ENCODE measurements around the gene VCPKMT.

Gene VCPKMT

DNA sequence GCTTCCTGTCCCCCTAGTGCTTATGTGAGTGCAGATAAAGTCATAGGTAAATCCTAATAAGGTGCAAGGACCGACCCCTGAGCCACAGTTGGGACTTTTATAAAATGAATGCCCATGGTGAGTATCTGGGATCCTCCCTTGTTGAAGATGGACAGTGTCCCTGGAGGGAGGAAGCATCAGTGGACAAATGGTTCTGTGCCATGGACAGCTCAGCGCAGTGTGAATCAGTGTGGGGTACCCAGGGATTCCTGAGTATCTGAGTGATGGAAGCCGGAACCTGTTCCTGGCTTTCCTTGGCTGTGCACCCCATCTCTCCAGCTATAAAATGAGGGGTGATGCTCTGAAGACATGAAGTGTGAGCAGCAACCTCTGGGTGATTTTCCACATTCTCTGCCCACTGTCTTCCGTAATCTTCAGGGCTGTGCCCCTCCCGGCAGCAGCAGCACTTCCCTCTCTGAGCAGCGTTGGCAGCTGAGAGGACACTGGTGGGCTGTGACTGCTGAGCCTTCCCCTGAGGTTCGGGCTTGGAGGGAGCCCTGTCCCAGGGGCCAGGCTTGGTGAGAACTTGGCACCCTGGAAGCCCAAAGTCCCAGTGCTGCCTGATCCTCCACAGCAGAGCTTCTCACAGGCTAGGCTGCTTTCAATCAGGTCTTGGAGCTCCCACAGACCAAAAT, 25.0 kb downstream of the VCPKMT start:
- Histone ChIP-seq H2AK5ac (ENCODE audit: low read length) (no peak overlapping the region), H3K27ac (ENCODE audit: low read depth, low read length) (no peak overlapping the region), H4K8ac (ENCODE audit: low read depth, low read length) (no peak overlapping the region), H2BK120ac (ENCODE audit: low read depth, low read length) (no peak overlapping the region), H3K9ac (ENCODE audit: low read length) (no peak overlapping the region), H2BK15ac (replicated peaks; ENCODE audit: low read depth) (no peak overlapping the region), H3K27me3 (ENCODE audit: insufficient read depth, low read length, poor library complexity) (no peaks in the 10 kb centered on the region), H3K18ac (ENCODE audit: low read length) (no peak overlapping the region), H3K23ac (ENCODE audit: low read length) (no peak overlapping the region), H3K4ac (ENCODE audit: low read depth, low read length) (no peak overlapping the region), H3K56ac (ENCODE audit: low read length) (no peak overlapping the region), H3K36me3 (ENCODE audit: control insufficient read depth, insufficient read depth, low read length) (no peaks in the 10 kb centered on the region), H3K4me1 (ENCODE audit: control insufficient read depth, low read depth, low read length) (no peaks in the 10 kb centered on the region), H3K4me2 (ENCODE audit: low read length) (no peak overlapping the region), H3K79me1 (ENCODE audit: low read length) (no peaks in the 10 kb centered on the region), H4K5ac (ENCODE audit: low read length) (no peak overlapping the region), H3K4me3 (ENCODE audit: low read length) (no peak overlapping the region), H2BK5ac (ENCODE audit: low read length) (no peak overlapping the region), H3K79me2 (ENCODE audit: control insufficient read depth, insufficient read depth, low read length) (no peaks in the 10 kb centered on the region)
- WGBS (ENCODE audit: extremely low coverage, insufficient coverage, low lambda C conversion rate) = no CpG with 5 or more reads among the region's 7 CpGs
- no peak for DNase-seq

DNA sequence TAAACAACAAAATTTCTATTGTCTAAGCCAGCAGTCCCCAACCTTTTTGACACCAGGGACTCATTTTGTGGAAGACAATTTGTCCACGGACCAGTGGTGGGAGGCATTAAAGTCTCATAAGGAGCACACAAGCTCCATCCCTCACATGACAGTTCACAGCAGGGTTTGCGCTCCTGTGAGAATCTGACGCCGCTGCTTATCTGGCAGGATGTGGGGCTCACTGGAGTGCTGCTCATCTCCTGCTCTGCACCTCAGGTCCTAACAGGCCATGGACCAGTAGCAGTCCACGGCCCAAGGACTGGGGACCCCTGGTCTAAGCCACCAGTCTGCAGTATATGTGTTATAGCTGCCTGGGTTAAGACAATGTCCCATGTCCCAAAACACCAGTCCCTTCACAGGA, 27.2 kb downstream of the VCPKMT start:
- H4K8ac ChIP-seq (ENCODE audit: low read depth, low read length) = no peak overlapping the region
- no peak overlapping the region for H3K18ac ChIP-seq (ENCODE audit: low read length)
- no peak overlapping the region for H3K27ac ChIP-seq (ENCODE audit: low read depth, low read length)
- H3K79me2 ChIP-seq (ENCODE audit: control insufficient read depth, insufficient read depth, low read length) = no peaks in the 10 kb centered on the region
- H3K79me1 ChIP-seq (ENCODE audit: low read length) = no peaks in the 10 kb centered on the region
- H2BK120ac ChIP-seq (ENCODE audit: low read depth, low read length) = no peak overlapping the region
- WGBS (ENCODE audit: extremely low coverage, insufficient coverage, low lambda C conversion rate) = no CpG with 5 or more reads among the region's 5 CpGs
- DNase-seq = no peak
- no peak overlapping the region for H3K4ac ChIP-seq (ENCODE audit: low read depth, low read length)
- no peak overlapping the region for H4K5ac ChIP-seq (ENCODE audit: low read length)
- H3K36me3 ChIP-seq (ENCODE audit: control insufficient read depth, insufficient read depth, low read length) = no peaks in the 10 kb centered on the region
- no peaks in the 10 kb centered on the region for H3K27me3 ChIP-seq (ENCODE audit: insufficient read depth, low read length, poor library complexity)
- H2BK5ac ChIP-seq (ENCODE audit: low read length) = no peak overlapping the region
- no peak overlapping the region for H3K4me2 ChIP-seq (ENCODE audit: low read length)
- H3K23ac ChIP-seq (ENCODE audit: low read length) = no peak overlapping the region
- no peak overlapping the region for H3K4me3 ChIP-seq (ENCODE audit: low read length)
- H3K4me1 ChIP-seq (ENCODE audit: control insufficient read depth, low read depth, low read length) = no peaks in the 10 kb centered on the region
- no peak overlapping the region for H3K9ac ChIP-seq (ENCODE audit: low read length)
- no peak overlapping the region for H2AK5ac ChIP-seq (ENCODE audit: low read length)
- H3K56ac ChIP-seq (ENCODE audit: low read length) = no peak overlapping the region
- H2BK15ac ChIP-seq (replicated peaks; ENCODE audit: low read depth) = no peak overlapping the region

DNA sequence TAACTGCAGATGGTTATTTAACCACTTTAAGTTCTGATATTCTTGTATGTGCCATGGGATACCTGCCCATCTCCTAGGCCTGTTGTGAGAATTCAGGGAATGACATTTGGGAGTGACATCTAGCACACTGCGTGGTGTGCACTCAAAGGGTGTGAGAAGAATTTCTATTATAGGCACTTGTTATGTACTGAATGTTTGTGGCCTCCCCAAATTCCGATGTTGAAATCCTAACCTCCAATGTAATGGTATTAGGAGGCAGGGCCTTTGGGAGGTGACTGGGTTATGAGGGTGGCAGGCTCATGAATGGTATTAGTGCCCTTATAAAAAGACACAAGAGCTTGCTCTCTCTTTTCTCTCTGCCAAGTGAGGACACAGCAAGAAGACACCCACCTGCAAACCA, 27.6 kb downstream of the VCPKMT start:
- H3K27me3 ChIP-seq (ENCODE audit: insufficient read depth, low read length, poor library complexity) = no peaks in the 10 kb centered on the region
- H3K4me2 ChIP-seq (ENCODE audit: low read length) = no peak overlapping the region
- no peak overlapping the region for H2BK5ac ChIP-seq (ENCODE audit: low read length)
- H3K79me1 ChIP-seq (ENCODE audit: low read length) = no peaks in the 10 kb centered on the region
- H3K4ac ChIP-seq (ENCODE audit: low read depth, low read length) = no peak overlapping the region
- no peak overlapping the region for H3K4me3 ChIP-seq (ENCODE audit: low read length)
- no peak overlapping the region for H3K9ac ChIP-seq (ENCODE audit: low read length)
- H3K27ac ChIP-seq (ENCODE audit: low read depth, low read length) = no peak overlapping the region
- no peak overlapping the region for H4K5ac ChIP-seq (ENCODE audit: low read length)
- H4K8ac ChIP-seq (ENCODE audit: low read depth, low read length) = no peak overlapping the region
- no peak overlapping the region for H2BK120ac ChIP-seq (ENCODE audit: low read depth, low read length)
- H2BK15ac ChIP-seq (replicated peaks; ENCODE audit: low read depth) = no peak overlapping the region
- H2AK5ac ChIP-seq (ENCODE audit: low read length) = no peak overlapping the region
- H3K18ac ChIP-seq (ENCODE audit: low read length) = no peak overlapping the region
- no CpG with 5 or more reads among the region's 2 CpGs for WGBS (ENCODE audit: extremely low coverage, insufficient coverage, low lambda C conversion rate)
- no peak for DNase-seq
- H3K79me2 ChIP-seq (ENCODE audit: control insufficient read depth, insufficient read depth, low read length) = no peaks in the 10 kb centered on the region
- no peaks in the 10 kb centered on the region for H3K36me3 ChIP-seq (ENCODE audit: control insufficient read depth, insufficient read depth, low read length)
- no peak overlapping the region for H3K23ac ChIP-seq (ENCODE audit: low read length)
- H3K56ac ChIP-seq (ENCODE audit: low read length) = no peak overlapping the region
- H3K4me1 ChIP-seq (ENCODE audit: control insufficient read depth, low read depth, low read length) = no peaks in the 10 kb centered on the region

DNA sequence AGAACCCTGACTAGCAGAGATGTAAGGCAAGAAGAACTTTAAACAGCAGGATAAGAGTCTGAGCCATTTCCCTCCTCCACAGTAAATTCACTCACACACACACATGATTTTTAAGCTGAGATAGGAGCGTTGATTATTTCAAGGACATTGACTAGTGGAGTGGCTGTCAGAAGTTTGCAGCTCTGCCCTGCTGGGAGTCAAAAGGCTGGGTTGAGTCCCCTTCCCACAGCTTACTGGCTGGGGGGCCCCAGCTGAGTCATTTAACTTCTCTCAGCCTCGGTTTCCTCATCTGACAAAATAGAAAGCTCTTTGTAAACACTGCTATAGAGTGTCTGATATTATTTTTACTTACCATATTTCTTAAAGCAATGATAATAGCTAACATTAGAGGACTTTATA, 28.3 kb downstream of the VCPKMT start:
- no peak overlapping the region for H3K4me3 ChIP-seq (ENCODE audit: low read length)

DNA sequence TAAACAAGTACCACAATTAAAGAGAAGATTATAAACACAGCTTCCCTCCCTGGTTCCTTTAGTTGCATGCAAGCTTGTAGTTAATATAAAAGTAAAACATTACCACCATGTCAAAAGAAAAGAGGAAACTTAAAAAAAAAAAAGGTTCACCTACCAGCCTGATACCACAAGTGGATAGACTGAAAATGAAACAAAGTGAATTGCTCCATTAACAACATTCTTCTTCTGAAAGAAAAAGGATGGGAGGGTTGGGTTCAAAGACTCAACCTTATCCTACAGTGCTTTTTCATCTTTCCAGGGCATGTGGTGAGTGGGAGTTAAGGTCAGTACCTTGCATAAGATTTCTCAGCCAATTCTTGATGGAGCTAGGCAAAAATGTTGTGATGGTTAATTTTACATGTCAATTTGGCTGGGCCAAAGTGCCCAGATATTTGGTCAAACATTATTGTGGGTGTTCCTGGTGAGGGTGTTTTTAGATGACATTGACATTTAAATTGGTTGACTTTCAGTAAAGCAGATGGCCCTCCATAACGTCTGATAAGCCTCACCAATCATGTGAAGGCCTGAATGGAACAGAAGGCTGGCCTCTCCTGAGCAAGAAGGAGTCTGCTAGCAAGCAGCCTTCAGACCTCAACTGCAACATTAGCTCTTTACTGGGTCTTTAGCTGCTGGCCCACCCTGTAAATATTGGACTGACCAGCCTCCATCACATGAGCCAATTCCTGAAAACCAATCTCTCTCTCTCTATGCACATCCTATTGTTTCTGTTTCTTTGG, 28.8 kb downstream of the VCPKMT start:
- Histone ChIP-seq H3K27ac (ENCODE audit: low read depth, low read length) (no peak overlapping the region), H3K27me3 (ENCODE audit: insufficient read depth, low read length, poor library complexity) (no peaks in the 10 kb centered on the region), H3K9ac (ENCODE audit: low read length) (no peak overlapping the region), H4K8ac (ENCODE audit: low read depth, low read length) (no peak overlapping the region), H3K4me3 (ENCODE audit: low read length) (no peak overlapping the region), H3K36me3 (ENCODE audit: control insufficient read depth, insufficient read depth, low read length) (no peaks in the 10 kb centered on the region), H3K79me2 (ENCODE audit: control insufficient read depth, insufficient read depth, low read length) (no peaks in the 10 kb centered on the region), H3K18ac (ENCODE audit: low read length) (no peak overlapping the region), H3K23ac (ENCODE audit: low read length) (no peak overlapping the region), H3K56ac (ENCODE audit: low read length) (no peak overlapping the region), H3K4me2 (ENCODE audit: low read length) (no peak overlapping the region), H4K5ac (ENCODE audit: low read length) (no peak overlapping the region), H2AK5ac (ENCODE audit: low read length) (no peak overlapping the region), H2BK5ac (ENCODE audit: low read length) (no peak overlapping the region), H2BK15ac (replicated peaks; ENCODE audit: low read depth) (no peak overlapping the region), H3K79me1 (ENCODE audit: low read length) (no peaks in the 10 kb centered on the region), H3K4me1 (ENCODE audit: control insufficient read depth, low read depth, low read length) (no peaks in the 10 kb centered on the region), H2BK120ac (ENCODE audit: low read depth, low read length) (no peak overlapping the region), H3K4ac (ENCODE audit: low read depth, low read length) (no peak overlapping the region)
- no CpG with 5 or more reads among the region's 1 CpG for WGBS (ENCODE audit: extremely low coverage, insufficient coverage, low lambda C conversion rate)
- DNase-seq = no peak

More for the DNA sequence above, 28.3 kb downstream of the VCPKMT start:
- Histone ChIP-seq H2BK5ac (ENCODE audit: low read length) (no peak overlapping the region), H3K4me2 (ENCODE audit: low read length) (no peak overlapping the region), H2AK5ac (ENCODE audit: low read length) (no peak overlapping the region), H2BK15ac (replicated peaks; ENCODE audit: low read depth) (no peak overlapping the region), H3K18ac (ENCODE audit: low read length) (no peak overlapping the region), H3K79me2 (ENCODE audit: control insufficient read depth, insufficient read depth, low read length) (no peaks in the 10 kb centered on the region), H3K79me1 (ENCODE audit: low read length) (no peaks in the 10 kb centered on the region), H3K4me1 (ENCODE audit: control insufficient read depth, low read depth, low read length) (no peaks in the 10 kb centered on the region), H3K27me3 (ENCODE audit: insufficient read depth, low read length, poor library complexity) (no peaks in the 10 kb centered on the region), H3K27ac (ENCODE audit: low read depth, low read length) (no peak overlapping the region), H3K56ac (ENCODE audit: low read length) (no peak overlapping the region), H3K4ac (ENCODE audit: low read depth, low read length) (no peak overlapping the region), H4K5ac (ENCODE audit: low read length) (no peak overlapping the region), H2BK120ac (ENCODE audit: low read depth, low read length) (no peak overlapping the region), H3K36me3 (ENCODE audit: control insufficient read depth, insufficient read depth, low read length) (no peaks in the 10 kb centered on the region), H3K9ac (ENCODE audit: low read length) (no peak overlapping the region), H3K23ac (ENCODE audit: low read length) (no peak overlapping the region), H4K8ac (ENCODE audit: low read depth, low read length) (no peak overlapping the region)
- no CpG with 5 or more reads among the region's 2 CpGs for WGBS (ENCODE audit: extremely low coverage, insufficient coverage, low lambda C conversion rate)
- DNase-seq = no peak

Data from mesendoderm (in vitro differentiated cells).